Lower leg skin (tissue), 3 donors: Measurements from ENCODE around the gene RGS10.

Experiments used
- CTCF ChIP-seq, 3 donors: fragments of 450-650 bp; IDR thresholded peaks; one replicate each; pipeline ENCODE4 v1.5.1; 2016; ENCODE audit warnings: antibody characterized with exemption in 3 of 3, mild to moderate bottlenecking in 3 of 3, moderate library complexity in 2 of 3
- POLR2A ChIP-seq, 2 donors: fragments of 450-650 bp; IDR thresholded peaks; one replicate each; pipeline ENCODE4 v1.6.1; 2016 to 2017; ENCODE audit warnings: antibody characterized with exemption in 2 of 2, mild to moderate bottlenecking in 1 of 2, moderate library complexity in 1 of 2

- no peak for TF ChIP-seq CTCF (IDR thresholded peaks at IDR 0.05)
- no peak for TF ChIP-seq POLR2A (IDR thresholded peaks at IDR 0.05)
Measured at GRCh38 chr10:119517235-119518141, 25.0 kb downstream of the RGS10 start.
